ENCODE data around the gene ACOT11.

GRCh38 chr1:54585181-54586066 is 37.4 kb downstream of the ACOT11 start:
- TF ChIP-seq CTCF (conservative IDR thresholded peaks at IDR 0.05 in 1 of 2, IDR thresholded peaks at IDR 0.05 in 1 of 2; ENCODE audit: extremely low read depth in 1 of 2, insufficient read depth in 1 of 2, low read depth in 1 of 2, low read length in 2 of 2) (no peak), EZH2 (IDR thresholded peaks at IDR 0.05; ENCODE audit: borderline replicate concordance, low read length) (no peak)

Measured in mammary epithelial cell (primary cell).